Measurements from ENCODE around the gene ARL3.

GRCh38 chr10:102763037-102763607 is 48.9 kb upstream of the ARL3 start:
- TF ChIP-seq, protein P1, sequence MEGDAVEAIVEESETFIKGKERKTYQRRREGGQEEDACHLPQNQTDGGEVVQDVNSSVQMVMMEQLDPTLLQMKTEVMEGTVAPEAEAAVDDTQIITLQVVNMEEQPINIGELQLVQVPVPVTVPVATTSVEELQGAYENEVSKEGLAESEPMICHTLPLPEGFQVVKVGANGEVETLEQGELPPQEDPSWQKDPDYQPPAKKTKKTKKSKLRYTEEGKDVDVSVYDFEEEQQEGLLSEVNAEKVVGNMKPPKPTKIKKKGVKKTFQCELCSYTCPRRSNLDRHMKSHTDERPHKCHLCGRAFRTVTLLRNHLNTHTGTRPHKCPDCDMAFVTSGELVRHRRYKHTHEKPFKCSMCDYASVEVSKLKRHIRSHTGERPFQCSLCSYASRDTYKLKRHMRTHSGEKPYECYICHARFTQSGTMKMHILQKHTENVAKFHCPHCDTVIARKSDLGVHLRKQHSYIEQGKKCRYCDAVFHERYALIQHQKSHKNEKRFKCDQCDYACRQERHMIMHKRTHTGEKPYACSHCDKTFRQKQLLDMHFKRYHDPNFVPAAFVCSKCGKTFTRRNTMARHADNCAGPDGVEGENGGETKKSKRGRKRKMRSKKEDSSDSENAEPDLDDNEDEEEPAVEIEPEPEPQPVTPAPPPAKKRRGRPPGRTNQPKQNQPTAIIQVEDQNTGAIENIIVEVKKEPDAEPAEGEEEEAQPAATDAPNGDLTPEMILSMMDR (IDR thresholded peaks at IDR 0.05) = no peak
- no peak for TF ChIP-seq POLR2A (IDR thresholded peaks at IDR 0.05)

Data from lower leg skin (tissue), 3 donors.